Activated CD8-positive, alpha-beta T cell treated with anti-CD3 and anti-CD28 coated beads, Interleukin-2, amount 10 ng/mL, durations not matched to agents 7 days and 5 days (primary cell): ENCODE data around the gene BRF1. TPM values are rescaled to one million over a fixed set of nuclear protein-coding genes. Genes with fewer than 3 reads are reported as not detected.
A peak's percentile ranks its signal among the peaks of the same experiment; 100 is the strongest.
"Not testable (repeated sequence)": the region's sequence is repeated elsewhere in the genome, so short reads cannot be mapped to it uniquely, and the experiment has no call there.

Experiments used
- ATAC-seq: fragments of 150-1000 bp; cut with Tn5 transposase; one replicate; pipeline ENCODE4 v1.10.0; 2021; ENCODE audit warnings: moderate library complexity
- CTCF ChIA-PET: fragments of 350-600 bp; sonication (Branson Sonifier 250); formaldehyde crosslinking; loops from one replicate; lab custom pipeline; 2021; ENCODE audit warnings: antibody characterized with exemption; lab: Charles Lee
- POLR2A ChIA-PET: fragments of 350-600 bp; sonication (Branson Sonifier 250); formaldehyde crosslinking; loops from one replicate; lab custom pipeline; 2021; ENCODE audit warnings: antibody characterized with exemption; lab: Charles Lee
- DNase-seq: peaks from one replicate; pipeline ENCODE4 v3.0.0-alpha.2; 2020
- H3K27ac Mint-ChIP-seq: one replicate; pipeline ENCODE4 v1.8.0; 2021; ENCODE audit warnings: mild to moderate bottlenecking, mixed read lengths
- H3K27me3 Mint-ChIP-seq: one replicate; pipeline ENCODE4 v1.8.0; 2021; ENCODE audit warnings: low read depth, mixed read lengths
- H3K36me3 Mint-ChIP-seq: one replicate; pipeline ENCODE4 v1.8.0; 2021; ENCODE audit warnings: low read depth, mixed read lengths
- H3K4me1 Mint-ChIP-seq: one replicate; pipeline ENCODE4 v1.8.0; 2021; ENCODE audit warnings: low read depth, mixed read lengths
- H3K4me3 Mint-ChIP-seq: one replicate; pipeline ENCODE4 v1.8.0; 2021; ENCODE audit warnings: mild to moderate bottlenecking, mixed read lengths
- H3K9me3 Mint-ChIP-seq: one replicate; pipeline ENCODE4 v1.8.0; 2022; ENCODE audit warnings: mixed read lengths; ENCODE audit not compliant: insufficient read depth
- total RNA-seq, 2 experiments: library from RNA; stranded (reverse); gene quantifications; one replicate each; pipeline ENCODE4 v1.2.3, GENCODE V29; 2021

The BRF1 gene
- total RNA-seq, 2 experiments from 2014 or later = 42.1 to 44.7 TPM

DNA sequence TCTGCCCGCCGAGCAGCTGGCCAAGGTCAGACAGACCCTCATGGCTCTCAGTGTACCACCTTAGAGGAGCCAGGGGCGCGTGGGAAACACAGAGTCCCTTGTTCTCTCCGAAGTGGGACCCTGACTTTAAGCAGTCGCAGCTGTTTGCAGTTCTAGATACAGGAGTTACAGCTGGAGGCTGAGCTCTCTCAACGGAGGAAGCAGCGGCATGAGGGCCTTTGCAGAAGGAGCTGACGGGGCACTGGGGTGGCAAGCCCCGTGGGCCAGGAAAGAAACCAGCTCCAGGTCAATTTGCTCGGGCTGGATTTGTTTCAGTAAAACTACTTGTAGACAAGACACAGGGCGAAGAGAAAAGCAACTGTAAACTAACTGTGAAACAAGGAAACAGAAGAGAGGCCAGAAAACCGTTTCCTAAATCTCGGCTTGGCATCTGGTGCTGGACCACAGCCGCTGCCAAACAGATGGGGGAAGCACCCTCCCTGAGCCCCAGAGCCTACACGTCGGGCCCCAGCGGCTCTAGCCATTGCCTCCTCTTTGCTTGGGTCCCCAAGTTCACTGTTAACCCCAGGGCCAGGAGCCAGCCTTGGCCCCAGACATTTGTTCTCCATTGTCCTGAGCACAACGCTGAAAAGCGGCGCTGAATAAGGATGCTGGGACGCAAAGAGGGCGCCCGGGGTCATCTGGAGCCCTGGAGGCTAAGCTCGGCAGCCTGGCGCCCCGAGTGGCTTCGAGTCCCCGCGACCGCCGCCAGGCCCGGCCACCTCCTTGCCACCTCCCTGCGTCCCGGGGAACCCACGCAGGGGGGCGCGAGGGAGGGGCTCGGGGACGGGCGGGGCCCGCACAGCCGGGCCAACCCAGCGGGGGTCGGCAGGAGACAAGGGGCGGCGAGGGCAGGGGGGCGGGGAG lies 12.8 kb upstream of the BRF1 start:
- CTCF ChIA-PET = interaction anchor here (0.9 to 2.7 kb wide), 6 partner anchors 8 to 214 kb away, joined by 3 to 13 read pairs (median 3); partner anchors contain the start of gene BRF1

DNA sequence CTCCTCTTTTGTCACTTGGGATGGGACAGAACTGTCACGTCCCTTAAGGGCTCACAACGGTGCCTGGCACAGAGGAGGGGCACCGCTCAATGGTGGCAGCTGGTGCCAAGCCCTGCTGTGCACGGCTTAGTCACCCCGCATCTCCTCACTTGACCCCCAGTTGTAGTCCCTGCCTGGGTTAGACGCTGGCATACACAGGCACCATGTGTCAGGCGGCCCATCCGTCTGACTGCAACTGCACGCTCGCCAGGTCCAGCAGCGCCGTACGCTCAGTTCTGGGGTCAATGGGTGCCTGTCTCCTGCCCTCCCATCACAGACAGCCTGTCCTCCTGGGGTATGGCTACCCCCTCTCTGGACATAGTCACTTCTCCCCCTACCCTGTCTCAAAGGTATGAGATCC lies 12.2 kb upstream of the BRF1 start:
- ChIA-PET POLR2A (interaction anchor here (2.2 to 4.6 kb wide), 3 partner anchors 8 to 20 kb away, joined by 12 to 56 read pairs (median 13); partner anchors contain the start of gene BRF1), CTCF (interaction anchor here (0.9 to 2.7 kb wide), 2 partner anchors 12 to 177 kb away, joined by 3 to 13 read pairs; partner anchors contain the start of gene BRF1)
- ATAC-seq (no peak), DNase-seq (no peak)
- no peak overlapping the region for H3K27ac Mint-ChIP-seq
- H3K36me3 Mint-ChIP-seq = no peaks in the 10 kb centered on the region
- no peaks in the 10 kb centered on the region for H3K9me3 Mint-ChIP-seq
- H3K4me1 Mint-ChIP-seq = peaks cover 34% of the 10 kb centered on the region
- peak overlapping the region; percentile 74 for H3K4me3 Mint-ChIP-seq
- H3K27me3 Mint-ChIP-seq = no peaks in the 10 kb centered on the region

More for the DNA sequence above, 12.8 kb upstream of the BRF1 start:
- H3K4me1 Mint-ChIP-seq = peaks cover 35% of the 10 kb centered on the region
- DNase-seq = peak; percentile 37
- no peaks in the 10 kb centered on the region for H3K27me3 Mint-ChIP-seq
- POLR2A ChIA-PET = interaction anchor here (0.9 to 4.6 kb wide), 5 partner anchors 9 to 561 kb away, joined by 3 to 56 read pairs (median 12); partner anchors contain the start of genes BRF1 and SIVA1
- H3K36me3 Mint-ChIP-seq = no peaks in the 10 kb centered on the region
- H3K4me3 Mint-ChIP-seq = peak overlapping the region; percentile 74
- H3K9me3 Mint-ChIP-seq = no peaks in the 10 kb centered on the region
- no peak for ATAC-seq
- H3K27ac Mint-ChIP-seq = peak overlapping the region; percentile 84

DNA sequence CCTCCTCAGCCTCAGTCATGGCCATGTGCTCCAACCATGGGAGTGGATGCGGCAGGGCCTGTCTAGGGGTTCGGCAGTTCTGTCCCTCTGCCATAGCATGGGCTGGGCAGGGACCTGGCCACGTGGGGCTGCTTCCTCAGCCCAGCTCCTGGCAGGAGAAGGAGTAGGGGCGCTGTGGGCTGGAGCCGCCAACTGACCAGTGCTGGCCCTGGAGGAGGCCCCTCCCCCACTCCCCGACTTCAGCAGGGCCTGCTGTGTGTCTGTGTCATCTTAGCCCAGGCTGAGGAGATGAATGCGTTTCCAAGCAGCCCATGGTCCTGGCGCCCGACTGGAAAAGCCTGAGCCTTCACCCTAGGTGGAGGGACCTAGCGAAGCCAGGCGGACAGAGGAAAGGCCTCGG lies 11.0 kb upstream of the BRF1 start:
- Mint-ChIP-seq H3K9me3 (no peaks in the 10 kb centered on the region), H3K4me3 (no peak overlapping the region), H3K27me3 (no peaks in the 10 kb centered on the region), H3K4me1 (peaks cover 23% of the 10 kb centered on the region), H3K27ac (no peak overlapping the region), H3K36me3 (peaks cover 3% of the 10 kb centered on the region)
- CTCF ChIA-PET = interaction anchor here (1.2 kb wide), 1 partner anchor 59 kb away, joined by 3 read pairs; no protein-coding TSS in a partner anchor
- DNase-seq = no peak
- ATAC-seq = no peak
- POLR2A ChIA-PET = interaction anchor here (1.8 kb wide), 1 partner anchor 11 kb away, joined by 7 read pairs; the partner anchor contains the start of gene BRF1

DNA sequence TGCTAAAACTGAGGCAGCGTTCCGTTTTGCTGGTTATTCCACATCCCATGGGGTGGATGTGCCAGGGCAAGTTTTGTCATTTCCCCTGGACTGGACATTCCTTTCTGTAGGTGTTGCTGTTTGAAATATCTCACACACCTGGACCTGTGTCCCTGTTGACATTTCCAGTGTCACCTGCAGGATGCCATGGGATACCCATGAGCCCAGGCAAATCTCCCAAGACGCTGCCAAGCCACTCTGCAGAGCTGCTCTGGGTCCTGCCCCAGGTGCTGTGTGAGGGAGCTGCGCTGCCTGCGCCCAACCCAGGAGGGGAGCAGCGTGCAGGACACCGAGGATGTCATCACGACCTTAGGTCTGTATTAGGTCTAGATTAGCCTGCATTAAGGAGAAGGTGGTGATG lies 8.6 kb upstream of the BRF1 start:
- CTCF ChIA-PET = no interaction called here
- Mint-ChIP-seq H3K36me3 (peaks cover 7% of the 10 kb centered on the region), H3K27me3 (no peaks in the 10 kb centered on the region), H3K4me3 (no peak overlapping the region), H3K4me1 (peaks cover 26% of the 10 kb centered on the region), H3K27ac (no peak overlapping the region), H3K9me3 (no peaks in the 10 kb centered on the region)
- POLR2A ChIA-PET = no interaction called here
- DNase-seq (no peak), ATAC-seq (no peak)

DNA sequence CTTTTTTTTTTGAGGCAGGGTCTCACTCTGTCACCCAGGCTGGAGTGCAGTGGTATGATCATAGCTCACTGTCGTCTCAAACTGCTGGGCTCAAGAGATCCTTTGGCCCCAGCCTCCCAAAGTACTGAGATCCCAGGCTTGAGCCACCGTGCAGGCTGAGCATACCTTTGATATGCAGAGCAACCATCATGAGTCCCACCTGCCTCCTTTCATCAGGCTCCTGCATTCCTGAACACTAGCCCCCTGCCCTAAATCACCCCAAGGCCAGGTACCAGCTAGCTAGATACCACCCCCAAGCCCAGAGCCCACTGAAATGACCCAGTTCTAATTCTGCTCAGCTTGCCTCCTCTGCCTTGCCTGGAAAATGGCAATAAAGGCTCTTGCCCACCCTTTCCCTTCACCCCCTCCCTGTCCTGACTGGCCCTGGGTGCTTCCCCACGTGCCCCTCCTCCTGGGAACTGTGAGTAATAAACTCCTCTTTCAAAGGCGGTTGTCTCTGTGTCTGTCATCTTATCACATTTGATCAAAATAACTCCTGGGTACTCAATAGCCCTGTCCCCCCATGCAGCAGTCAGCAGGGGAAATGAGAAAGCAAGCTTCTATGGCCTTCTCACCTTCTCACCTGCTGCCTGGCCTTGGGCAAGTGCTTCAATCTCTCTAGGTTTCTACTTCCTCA lies 6.4 kb upstream of the BRF1 start:
- H3K27ac Mint-ChIP-seq = no peak overlapping the region
- ChIA-PET POLR2A (interaction anchor here (0.6 to 0.9 kb wide), 2 partner anchors 9 to 185 kb away, joined by 3 read pairs; no protein-coding TSS in a partner anchor), CTCF (interaction anchor here (1.0 kb wide), 1 partner anchor 217 kb away, joined by 3 read pairs; no protein-coding TSS in a partner anchor)
- H3K9me3 Mint-ChIP-seq = no peaks in the 10 kb centered on the region
- H3K4me1 Mint-ChIP-seq = peaks cover 32% of the 10 kb centered on the region
- no peaks in the 10 kb centered on the region for H3K27me3 Mint-ChIP-seq
- DNase-seq (no peak), ATAC-seq (no peak)
- peaks cover 12% of the 10 kb centered on the region for H3K36me3 Mint-ChIP-seq
- no peak overlapping the region for H3K4me3 Mint-ChIP-seq

DNA sequence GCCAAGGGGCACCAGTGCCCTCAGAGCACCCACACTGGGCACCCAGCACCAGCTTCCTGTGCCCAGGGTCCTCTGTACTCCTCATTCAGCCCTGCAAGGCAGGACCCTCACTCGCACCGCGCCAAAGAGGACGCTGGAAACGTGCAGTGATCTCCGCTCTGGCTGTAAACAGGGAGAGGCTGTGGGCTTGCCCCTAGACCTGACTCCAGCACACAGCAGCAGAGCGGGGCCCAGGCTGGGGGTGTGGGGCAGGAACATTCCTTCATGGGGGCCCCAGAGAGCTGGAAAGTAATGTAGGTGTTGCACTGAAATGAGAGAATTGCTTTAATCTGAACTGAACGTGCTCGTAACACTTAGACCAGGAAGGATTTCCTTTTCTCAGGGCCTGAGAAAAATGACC lies 5.0 kb upstream of the BRF1 start:
- peaks cover 12% of the 10 kb centered on the region for H3K36me3 Mint-ChIP-seq
- H3K4me1 Mint-ChIP-seq = peaks cover 36% of the 10 kb centered on the region
- no peaks in the 10 kb centered on the region for H3K27me3 Mint-ChIP-seq
- DNase-seq (no peak), ATAC-seq (no peak)
- H3K4me3 Mint-ChIP-seq = no peak overlapping the region
- no peaks in the 10 kb centered on the region for H3K9me3 Mint-ChIP-seq
- ChIA-PET CTCF (interaction anchor here (0.9 to 1.4 kb wide), 5 partner anchors 9 to 46 kb away, joined by 3 to 4 read pairs (median 3); partner anchors contain the start of gene PACS2), POLR2A (interaction anchor here (0.6 to 1.8 kb wide), 3 partner anchors 8 to 58 kb away, joined by 4 to 12 read pairs (median 4); partner anchors contain the start of genes BTBD6 and PACS2)
- peak overlapping the region; percentile 94 for H3K27ac Mint-ChIP-seq

DNA sequence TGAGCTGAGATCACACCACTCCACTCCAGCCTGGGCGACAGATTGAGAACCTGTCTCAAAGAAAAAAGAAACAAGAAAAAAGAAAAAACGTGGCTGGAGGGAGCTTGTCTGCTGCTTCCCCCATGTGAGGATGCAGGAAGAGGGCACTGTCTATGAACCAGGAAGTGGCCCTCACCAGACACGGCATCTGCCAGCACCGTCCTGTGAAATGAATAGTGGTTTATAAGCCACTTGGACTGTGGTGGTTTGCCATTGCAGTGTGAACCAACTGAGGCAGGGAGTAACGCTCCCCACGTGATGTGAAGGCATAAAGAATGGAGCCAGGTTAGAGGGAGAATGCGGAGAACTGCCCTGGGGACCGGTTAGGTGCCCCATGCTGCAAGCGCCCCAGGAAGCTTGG lies 4.5 kb upstream of the BRF1 start:
- CTCF ChIA-PET = interaction anchor here (0.5 to 1.4 kb wide), 6 partner anchors 9 to 47 kb away, joined by 3 to 4 read pairs (median 3); partner anchors contain the start of gene PACS2
- Mint-ChIP-seq H3K36me3 (peaks cover 12% of the 10 kb centered on the region), H3K4me1 (peaks cover 36% of the 10 kb centered on the region), H3K4me3 (no peak overlapping the region), H3K27ac (peak overlapping the region; percentile 94), H3K27me3 (no peaks in the 10 kb centered on the region), H3K9me3 (no peaks in the 10 kb centered on the region)
- ATAC-seq (no peak), DNase-seq (peak; percentile 58)
- POLR2A ChIA-PET = interaction anchor here (0.9 to 1.8 kb wide), 3 partner anchors 9 to 57 kb away, joined by 3 to 12 read pairs (median 4); partner anchors contain the start of genes BTBD6 and PACS2

DNA sequence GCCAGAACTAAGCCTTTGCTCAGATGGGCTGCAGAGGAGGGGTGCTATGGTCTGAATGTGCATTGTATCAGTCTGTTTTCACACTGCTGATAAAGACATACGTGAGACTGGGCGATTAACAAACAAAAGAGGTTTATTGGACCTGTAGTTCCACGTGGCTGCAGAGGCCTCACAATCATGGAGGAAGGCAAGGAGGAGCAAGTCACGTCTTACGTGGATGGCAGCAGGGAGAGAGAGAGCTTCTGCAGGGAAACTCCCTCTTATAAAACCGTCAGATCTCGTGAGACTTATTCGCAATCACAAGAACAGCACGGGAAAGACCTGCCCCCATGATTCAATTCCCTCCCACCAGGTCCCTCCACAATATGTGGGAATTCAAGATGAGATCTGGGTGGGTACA lies 3.8 kb upstream of the BRF1 start:
- Mint-ChIP-seq H3K36me3 (peaks cover 16% of the 10 kb centered on the region), H3K4me3 (no peak overlapping the region), H3K9me3 (no peaks in the 10 kb centered on the region), H3K27me3 (no peaks in the 10 kb centered on the region), H3K27ac (peak overlapping the region; percentile 94), H3K4me1 (peaks cover 39% of the 10 kb centered on the region)
- no peak for DNase-seq
- CTCF ChIA-PET = interaction anchor here (0.5 to 1.4 kb wide), 4 partner anchors 10 to 47 kb away, joined by 3 to 4 read pairs (median 3); partner anchors contain the start of gene PACS2
- POLR2A ChIA-PET = interaction anchor here (0.9 to 1.8 kb wide), 3 partner anchors 9 to 56 kb away, joined by 3 to 12 read pairs (median 4); partner anchors contain the start of genes BTBD6 and PACS2
- no peak for ATAC-seq

DNA sequence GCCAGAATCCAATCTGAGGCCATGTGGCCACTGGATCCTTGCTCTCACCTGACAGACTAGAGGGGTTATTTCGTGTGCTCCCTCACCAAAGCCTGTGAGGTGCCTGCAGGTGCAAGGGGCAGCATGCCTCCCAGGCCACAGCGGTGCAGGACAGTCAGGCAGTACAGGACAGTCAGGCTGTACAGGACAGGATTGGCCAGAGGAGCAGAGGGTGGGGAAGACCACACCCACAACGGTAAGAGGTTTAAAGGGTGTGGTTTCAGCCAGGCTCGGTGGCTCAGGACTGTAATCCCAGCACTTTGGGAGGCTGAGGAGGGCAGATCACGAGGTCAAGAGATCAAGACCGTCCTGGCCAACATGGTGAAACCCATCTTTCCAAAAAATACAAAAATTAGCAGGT lies 3.1 kb upstream of the BRF1 start:
- H3K27me3 Mint-ChIP-seq = no peaks in the 10 kb centered on the region
- no peak for DNase-seq
- H3K36me3 Mint-ChIP-seq = peaks cover 18% of the 10 kb centered on the region
- ChIA-PET CTCF (no interaction called here), POLR2A (interaction anchor here (1.7 kb wide), 1 partner anchor 10 kb away, joined by 12 read pairs; the partner anchor contains the start of gene PACS2)
- H3K27ac Mint-ChIP-seq = no peak overlapping the region
- no peak overlapping the region for H3K4me3 Mint-ChIP-seq
- peaks cover 45% of the 10 kb centered on the region for H3K4me1 Mint-ChIP-seq
- no peaks in the 10 kb centered on the region for H3K9me3 Mint-ChIP-seq
- ATAC-seq = no peak

DNA sequence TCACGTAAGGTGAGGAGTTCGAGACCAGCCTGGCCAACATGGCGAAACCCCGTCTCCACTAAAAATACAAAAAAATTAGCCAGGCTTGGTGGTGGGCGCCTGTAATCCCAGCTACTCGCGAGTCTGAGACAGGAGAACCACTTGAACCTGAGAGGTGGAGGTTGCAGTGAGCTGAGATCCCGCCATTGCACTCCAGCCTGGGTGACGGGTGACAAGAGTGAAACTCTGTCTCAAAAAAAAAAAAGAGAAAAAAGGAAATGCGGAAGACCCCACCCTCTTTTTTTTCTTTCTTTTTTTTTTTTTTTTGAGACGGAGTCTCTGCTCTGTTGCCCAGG lies 1.1 kb upstream of the BRF1 start:
- ATAC-seq = not testable (repeated sequence)
- POLR2A ChIA-PET = interaction anchor here (1.5 to 3.1 kb wide), 4 partner anchors 10 to 237 kb away, joined by 5 to 56 read pairs (median 8); partner anchors contain the start of genes GPR132 and PACS2

More for the DNA sequence above, 1.1 kb upstream of the BRF1 start:
- H3K4me1 Mint-ChIP-seq = peaks cover 51% of the 10 kb centered on the region
- H3K27me3 Mint-ChIP-seq, DNase-seq, H3K27ac Mint-ChIP-seq, H3K9me3 Mint-ChIP-seq: not testable (repeated sequence)
- peak overlapping the region; percentile 87 for H3K4me3 Mint-ChIP-seq
- CTCF ChIA-PET = interaction anchor here (1.3 kb wide), 1 partner anchor 68 kb away, joined by 3 read pairs; no protein-coding TSS in a partner anchor
- H3K36me3 Mint-ChIP-seq = peaks cover 19% of the 10 kb centered on the region
